Liver (tissue), 9 donors: ENCODE measurements around the gene CCDC12. TPM values are rescaled to one million over a fixed set of nuclear protein-coding genes. Genes with fewer than 3 reads are reported as not detected.

Experiments
- DNase-seq: peaks from one replicate; pipeline ENCODE4 v3.0.0-alpha.2; 2017; ENCODE audit warnings: low spot score
- H3K27ac ChIP-seq, 2 donors: one replicate each; pipeline ENCODE4 v1.7.0; 2013; ENCODE audit warnings: inconsistent platforms in 2 of 2, low read length in 2 of 2, control low read depth in 1 of 2, low read depth in 1 of 2, mild to moderate bottlenecking in 1 of 2
- H3K27me3 ChIP-seq, 4 donors: one replicate each; pipeline versions ENCODE4 v1.6.1 to v1.7.0; 2013; ENCODE audit warnings: low read length in 3 of 4, inconsistent platforms in 1 of 4, mild to moderate bottlenecking in 1 of 4, moderate library complexity in 1 of 4; ENCODE audit not compliant: control insufficient read depth in 4 of 4, insufficient read depth in 4 of 4
- H3K36me3 ChIP-seq, 4 donors: one replicate each; pipeline versions ENCODE4 v1.6.1 to v1.7.0; 2013; ENCODE audit warnings: low read length in 3 of 4, mild to moderate bottlenecking in 3 of 4, low read depth in 1 of 4, moderate library complexity in 1 of 4; ENCODE audit not compliant: control insufficient read depth in 4 of 4, insufficient read depth in 3 of 4
- H3K4me1 ChIP-seq, 4 donors: one replicate each; pipeline versions ENCODE4 v1.6.1 to v1.7.0; 2013; ENCODE audit warnings: low read length in 3 of 4, mild to moderate bottlenecking in 3 of 4, moderate library complexity in 1 of 4; ENCODE audit not compliant: control insufficient read depth in 4 of 4, insufficient read depth in 4 of 4
- H3K4me3 ChIP-seq, 3 donors: one replicate each; pipeline versions ENCODE4 v1.6.1 to v1.7.0; 2013; ENCODE audit warnings: low read length in 3 of 3, control low read depth in 1 of 3, low read depth in 1 of 3, mild to moderate bottlenecking in 1 of 3
- H3K9ac ChIP-seq, 2 donors: one replicate each; pipeline ENCODE4 v1.7.0; 2013; ENCODE audit warnings: low read length in 2 of 2, mild to moderate bottlenecking in 2 of 2, moderate library complexity in 2 of 2, control low read depth in 1 of 2, low read depth in 1 of 2
- H3K9me3 ChIP-seq, 4 donors: one replicate each; pipeline versions ENCODE4 v1.6.1 to v1.7.0; 2013; ENCODE audit warnings: low read length in 3 of 4; ENCODE audit not compliant: control insufficient read depth in 4 of 4
- ATF3 ChIP-seq: IDR thresholded peaks from 2 replicates; pipeline ENCODE4 v1.6.1; 2016; ENCODE audit warnings: antibody characterized with exemption
- CTCF ChIP-seq: fragments of 150-350 bp; IDR thresholded peaks from 2 replicates; pipeline ENCODE4 v1.5.1; 2017; ENCODE audit warnings: improper control_type of control experiment, low read depth, low read length; ENCODE audit not compliant: missing input control
- EGR1 ChIP-seq, 2 donors: IDR thresholded peaks; 2 replicates each; pipeline ENCODE4 v1.6.1; 2016 to 2018; ENCODE audit warnings: antibody characterized with exemption in 2 of 2, low read depth in 2 of 2
- FOXA1 ChIP-seq: IDR thresholded peaks from 2 replicates; pipeline ENCODE4 v1.6.1; 2016; ENCODE audit warnings: antibody characterized with exemption
- FOXA2 ChIP-seq: IDR thresholded peaks from 2 replicates; pipeline ENCODE4 v1.6.1; 2016; ENCODE audit warnings: antibody characterized with exemption
- GABPA ChIP-seq, 2 donors: IDR thresholded peaks in 1 of 2; conservative IDR thresholded peaks in 1 of 2; 2 replicates each; pipeline ENCODE4 v1.6.1; 2016; ENCODE audit warnings: antibody characterized with exemption in 2 of 2, mild to moderate bottlenecking in 1 of 2, moderate library complexity in 1 of 2
- HNF4A ChIP-seq, 2 donors: conservative IDR thresholded peaks; 2 replicates each; pipeline ENCODE4 v1.6.1; 2016; ENCODE audit warnings: antibody characterized with exemption in 2 of 2, mild to moderate bottlenecking in 2 of 2
- HNF4G ChIP-seq: IDR thresholded peaks from 2 replicates; pipeline ENCODE4 v1.6.1; 2016; ENCODE audit warnings: antibody characterized with exemption
- JUND ChIP-seq, 2 donors: IDR thresholded peaks; 2 replicates each; pipeline ENCODE4 v1.6.1; 2016; ENCODE audit warnings: antibody characterized with exemption in 2 of 2
- MAX ChIP-seq: IDR thresholded peaks from 2 replicates; pipeline ENCODE4 v1.6.1; 2016; ENCODE audit warnings: antibody characterized with exemption
- NR2F2 ChIP-seq: IDR thresholded peaks from 2 replicates; pipeline ENCODE4 v1.6.1; 2016; ENCODE audit warnings: antibody characterized with exemption
- RAD21 ChIP-seq, 2 donors: IDR thresholded peaks; 2 replicates each; pipeline ENCODE4 v1.6.1; 2016; ENCODE audit warnings: antibody characterized with exemption in 2 of 2, mild to moderate bottlenecking in 2 of 2
- REST ChIP-seq: IDR thresholded peaks from 2 replicates; pipeline ENCODE4 v1.6.1; 2016; ENCODE audit warnings: antibody characterized with exemption, mild to moderate bottlenecking
- RXRA ChIP-seq, 2 donors: IDR thresholded peaks; 2 replicates each; pipeline ENCODE4 v1.6.1; 2017 to 2018; ENCODE audit warnings: antibody characterized with exemption in 2 of 2, mild to moderate bottlenecking in 1 of 2
- SP1 ChIP-seq: IDR thresholded peaks from 2 replicates; pipeline ENCODE4 v1.6.1; 2018; ENCODE audit warnings: antibody characterized with exemption, mild to moderate bottlenecking
- TAF1 ChIP-seq: conservative IDR thresholded peaks from 2 replicates; pipeline ENCODE4 v1.6.1; 2016; ENCODE audit warnings: antibody characterized with exemption, mild to moderate bottlenecking
- YY1 ChIP-seq: IDR thresholded peaks from 2 replicates; pipeline ENCODE4 v1.6.1; 2016; ENCODE audit warnings: antibody characterized with exemption, mild to moderate bottlenecking
- ZBTB33 ChIP-seq: IDR thresholded peaks from 2 replicates; pipeline ENCODE4 v1.6.1; 2016; ENCODE audit warnings: antibody characterized with exemption
- WGBS: extraction: QIAGEN DNeasy Blood & Tissue Kit; methylation state at CpG from one replicate; pipeline ENCODE4 v1.1.7; 2013; 5-methylcytosine and 5-hydroxymethylcytosine counted together
- polyA plus RNA-seq, 2 donors: library from polyadenylated mRNA; stranded (reverse) in 1 of 2; unstranded in 1 of 2; fragments of 200-250 nt in 1 of 2; fragments of >200 nt in 1 of 2; fragmentation: Nextera tagmentation in 1 of 2; extraction: Ambion mirVana in 1 of 2; gene quantifications; one replicate each; pipeline versions ENCODE4 v1.2.1 to v1.2.3, GENCODE V29; 2013 to 2015
- total RNA-seq, 2 donors: library from RNA; depleted of rRNA; stranded (reverse); fragments of >200 nt; gene quantifications; one replicate each; pipeline ENCODE4 v1.2.3, GENCODE V29; 2014
- donor health status: healthy.
- donor health status: healthy.
- donor health status: healthy.
- donor health status: healthy.
- donor health status: healthy.

CCDC12 gene
- total and polyA plus RNA-seq, 4 donors, result 8.5 to 35.1 (median 26.6) TPM

GRCh38 chr3:46881596-46882376 lies 94.8 kb downstream of the CCDC12 start:
- H3K36me3 ChIP-seq, result no peaks in the 10 kb centered on the region
- H3K27ac ChIP-seq, result peak overlapping the region; percentile 56 to 62
- no peak overlapping the region for H3K9ac ChIP-seq
- DNase-seq, result no peak
- 5% methylated on average over 83 of the region's 83 CpGs for WGBS
- H3K4me3 ChIP-seq, result peak overlapping the region in 1 of 3 donors; percentile 60
- no peak for TF ChIP-seq NR2F2
- no peak for TF ChIP-seq FOXA2
- no peak for TF ChIP-seq ZBTB33
- no peak for TF ChIP-seq SP1
- no peak for TF ChIP-seq HNF4A (conservative IDR thresholded peaks at IDR 0.05)
- no peak for TF ChIP-seq REST
- TF ChIP-seq GABPA (IDR thresholded peaks at IDR 0.05 in 1 of 2, conservative IDR thresholded peaks at IDR 0.05 in 1 of 2), result no peak
- TF ChIP-seq YY1, result no peak
- no peak for TF ChIP-seq HNF4G
- no peak for TF ChIP-seq RXRA (IDR thresholded peaks at IDR 0.05)
- TF ChIP-seq FOXA1, result no peak
- no peak for TF ChIP-seq JUND (IDR thresholded peaks at IDR 0.05)
- TF ChIP-seq RAD21 (IDR thresholded peaks at IDR 0.05), result no peak
- no peak for TF ChIP-seq EGR1 (IDR thresholded peaks at IDR 0.05; ENCODE audit: low read depth in 2 of 2)
- no peak for TF ChIP-seq MAX
- TF ChIP-seq CTCF, result no peak
- TF ChIP-seq ATF3, result no peak
- no peak for TF ChIP-seq TAF1
- peaks cover 0 to 13% (median 1%) of the 10 kb centered on the region in 4 donors for H3K27me3 ChIP-seq
- H3K9me3 ChIP-seq, result no peaks in the 10 kb centered on the region
- peaks cover 3 to 7% (median 4%) of the 10 kb centered on the region in 4 donors for H3K4me1 ChIP-seq
